Left kidney (tissue), 2 donors: ENCODE results near the gene TNFSF12. TPM values are rescaled to one million over a fixed set of nuclear protein-coding genes. Genes with fewer than 3 reads are reported as not detected.
"Not testable (repeated sequence)": the region's sequence is repeated elsewhere in the genome, so short reads cannot be mapped to it uniquely, and the experiment has no call there.

Source experiments
- DNase-seq: peaks from one replicate; pipeline ENCODE4 v3.0.0-alpha.2; 2013
- polyA plus RNA-seq: library from polyadenylated mRNA; unstranded; fragments of 120-200 nt; gene quantifications from one replicate; pipeline ENCODE4 v1.2.1, GENCODE V29; 2013; ENCODE audit not compliant: insufficient read length

The TNFSF12 gene
- polyA plus RNA-seq, 1 donor, result 17.7 TPM

DNA sequence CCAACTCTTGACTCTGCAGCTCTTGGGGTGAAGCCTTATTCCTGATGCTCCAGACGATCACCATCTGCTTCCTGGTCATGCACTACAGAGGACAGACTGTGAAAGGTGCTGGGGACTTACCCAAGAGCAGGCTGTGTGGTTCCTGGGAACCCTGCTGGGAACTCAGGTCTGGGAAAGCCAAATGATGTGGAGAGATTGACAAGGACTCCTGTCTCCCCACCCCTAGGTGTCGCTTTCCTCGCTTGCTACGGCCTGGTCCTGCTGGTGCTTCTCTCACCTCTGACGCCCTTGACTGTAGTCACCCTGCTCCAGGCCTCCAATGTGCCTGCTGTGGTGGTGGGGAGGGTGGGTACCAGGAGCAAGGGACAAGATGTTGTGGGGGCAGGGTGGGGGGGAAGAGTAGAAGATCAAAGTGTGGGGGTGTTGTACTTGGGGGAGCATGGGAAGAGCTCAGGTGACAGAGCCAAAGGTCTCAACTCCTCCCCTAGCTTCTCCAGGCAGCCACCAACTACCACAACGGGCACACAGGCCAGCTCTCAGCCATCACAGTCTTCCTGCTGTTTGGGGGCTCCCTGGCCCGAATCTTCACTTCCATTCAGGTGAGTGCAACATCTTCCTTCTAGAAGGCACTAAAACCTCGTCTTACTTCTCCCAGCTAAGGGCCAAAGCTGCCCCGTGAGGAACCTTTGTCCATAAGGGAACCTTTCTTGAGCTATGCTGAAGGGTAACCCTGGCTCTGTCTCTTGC, 38.0 kb downstream of the TNFSF12 start:
- DNase-seq, result no peak

DNA sequence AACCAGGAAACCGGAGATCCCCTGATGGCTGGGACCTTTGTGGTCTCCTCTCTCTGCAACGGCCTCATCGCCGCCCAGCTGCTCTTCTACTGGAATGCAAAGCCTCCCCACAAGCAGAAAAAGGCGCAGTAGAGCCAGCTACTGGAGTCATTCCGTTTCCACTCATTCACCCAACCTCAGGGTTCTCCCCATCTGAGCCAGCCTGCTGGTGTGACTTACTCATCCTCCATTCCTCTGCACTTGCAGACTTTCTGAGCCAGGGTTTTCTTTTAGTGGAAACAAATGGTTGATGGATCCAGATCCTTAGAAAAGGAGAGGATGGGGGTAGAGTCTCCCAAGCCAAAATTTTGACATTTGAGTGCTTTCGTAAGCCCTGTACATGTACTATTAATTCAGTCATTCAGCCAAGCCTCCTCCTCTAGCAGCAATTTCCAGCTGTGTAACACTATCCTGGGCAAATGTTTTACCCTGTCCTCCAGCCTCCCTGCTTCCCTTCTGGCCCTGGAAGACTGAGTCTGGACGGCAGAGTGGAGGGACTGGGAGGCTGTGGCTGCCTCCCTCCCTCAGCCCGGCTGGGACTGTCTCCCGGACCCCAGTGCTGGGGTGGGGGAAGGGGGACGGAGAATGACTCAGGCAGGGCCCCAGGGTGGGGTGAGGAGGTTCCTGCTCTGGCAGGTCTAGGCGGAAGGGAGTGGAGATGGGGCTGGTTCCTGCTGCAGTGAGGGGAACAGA, 38.7 kb downstream of the TNFSF12 start:
- no peak for DNase-seq

GRCh38 chr17:7588553-7589203, 39.8 kb downstream of the TNFSF12 start:
- no peak for DNase-seq

- peak; percentile 86 for DNase-seq
Observed at GRCh38 chr17:7589204-7589868, 40.5 kb downstream of the TNFSF12 start.

GRCh38 chr17:7589891-7590691, 41.2 kb downstream of the TNFSF12 start, which contains the start of gene SOX15:
Gene SOX15, minus strand, starts transcription at chr17:7590094. Its CDS starts 418 bp downstream, at chr17:7589676.
- DNase-seq, result no peak

GRCh38 chr17:7590743-7591142, 41.9 kb downstream of the TNFSF12 start:
- no peak for DNase-seq

DNA sequence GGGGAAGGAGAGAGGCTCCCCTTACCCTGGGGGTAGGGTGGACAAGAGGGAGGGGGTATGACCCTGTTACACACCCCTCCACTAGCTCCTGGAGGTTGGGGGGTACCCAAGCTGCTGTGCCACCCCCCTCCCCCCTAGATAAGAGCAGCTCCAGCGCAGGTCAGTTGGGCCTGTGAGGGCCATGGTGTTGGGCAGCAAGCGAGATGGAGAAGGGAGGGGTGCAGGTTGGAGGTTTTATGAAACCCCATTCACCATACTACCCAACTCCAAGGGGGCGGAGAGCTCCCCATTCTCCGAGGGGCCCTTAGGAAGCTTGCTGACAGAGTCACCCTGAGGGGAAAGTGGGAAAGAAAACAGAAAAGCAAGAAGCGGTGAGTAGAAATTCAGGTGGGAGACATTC, 42.7 kb downstream of the TNFSF12 start:
- no peak for DNase-seq

- no peak for DNase-seq
Observed at GRCh38 chr17:7592422-7593021, 43.7 kb downstream of the TNFSF12 start.

GRCh38 chr17:7593296-7593695, 44.4 kb downstream of the TNFSF12 start:
- DNase-seq, result no peak

DNA sequence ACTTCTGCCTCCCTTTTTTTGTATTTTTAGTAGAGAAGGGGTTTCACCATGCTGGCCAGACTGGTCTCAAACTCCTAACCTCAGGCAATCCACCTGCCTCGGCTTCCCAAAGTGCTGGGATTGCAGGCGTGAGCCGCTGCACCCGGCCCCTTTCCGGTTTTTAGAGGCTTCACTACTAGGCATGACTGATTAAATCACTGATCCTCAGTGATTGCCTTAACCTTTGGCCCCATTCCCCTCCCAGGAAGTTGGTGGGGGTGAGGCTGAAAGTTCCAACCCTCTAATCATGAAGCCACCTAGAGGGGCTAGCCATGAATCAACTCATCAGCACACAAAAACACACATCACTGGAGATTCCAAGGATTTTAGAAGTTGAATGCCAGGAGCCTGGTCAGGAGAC, 48.7 kb downstream of the TNFSF12 start:
- DNase-seq, result not testable (repeated sequence)

DNA sequence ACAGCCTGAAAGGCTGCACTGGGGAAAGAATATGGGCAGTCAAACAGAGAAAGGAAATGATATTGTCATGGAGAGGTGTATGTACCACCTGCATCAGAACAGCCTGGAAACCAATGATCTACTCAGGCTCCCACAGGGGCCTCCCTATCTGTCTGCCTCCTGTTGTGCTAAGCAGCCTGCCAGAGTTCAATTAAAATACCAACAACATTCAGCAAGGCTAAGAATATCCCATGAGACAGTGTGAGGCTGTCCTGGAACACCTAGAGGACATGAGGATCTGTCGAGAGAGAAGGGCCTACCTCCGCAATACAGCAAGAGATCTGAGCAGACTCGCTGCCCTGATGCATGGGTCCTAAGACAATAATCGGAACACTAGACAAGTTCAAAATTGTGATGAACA, 57.4 kb downstream of the TNFSF12 start:
- no peak for DNase-seq

Other genes with a start within 250 kb of the TNFSF12 start
- gene EIF5A, start 241.4 kb upstream of the TNFSF12 start, polyA plus RNA-seq, result 284 TPM
- gene GPS2, start 233.7 kb upstream of the TNFSF12 start, polyA plus RNA-seq, result 96.6 TPM
- gene NEURL4, start 219.7 kb upstream of the TNFSF12 start, polyA plus RNA-seq, result 34.5 TPM
- 6.3 TPM for gene ACAP1, start 212.5 kb upstream of the TNFSF12 start, polyA plus RNA-seq
- 10.3 TPM for gene KCTD11, start 196.9 kb upstream of the TNFSF12 start, polyA plus RNA-seq
- gene TMEM95, start 193.9 kb upstream of the TNFSF12 start, polyA plus RNA-seq, result not detected
- gene TNK1, start 168.0 kb upstream of the TNFSF12 start, polyA plus RNA-seq, result 5.5 TPM
- 27.8 TPM for gene PLSCR3, start 154.5 kb upstream of the TNFSF12 start, polyA plus RNA-seq
- 74.9 TPM for gene TMEM256, start 145.0 kb upstream of the TNFSF12 start, polyA plus RNA-seq
- gene NLGN2, start 141.2 kb upstream of the TNFSF12 start, polyA plus RNA-seq, result 28.1 TPM
- gene SPEM1, start 128.7 kb upstream of the TNFSF12 start, polyA plus RNA-seq, result not detected
- not detected for gene SPEM2, start 123.4 kb upstream of the TNFSF12 start, polyA plus RNA-seq
- gene SPEM3, start 120.2 kb upstream of the TNFSF12 start, polyA plus RNA-seq, result not detected
- 4.4 TPM for gene TMEM102, start 113.6 kb upstream of the TNFSF12 start, polyA plus RNA-seq
- gene FGF11, start 109.5 kb upstream of the TNFSF12 start, polyA plus RNA-seq, result 6.1 TPM
- gene CHRNB1, start 104.0 kb upstream of the TNFSF12 start, polyA plus RNA-seq, result 10.5 TPM
- 39.3 TPM for gene ZBTB4, start 69.4 kb upstream of the TNFSF12 start, polyA plus RNA-seq
- gene SLC35G6, start 67.6 kb upstream of the TNFSF12 start, polyA plus RNA-seq, result 0.45 TPM
- gene POLR2A, start 64.7 kb upstream of the TNFSF12 start, polyA plus RNA-seq, result 141 TPM
- gene TNFSF13, start 9.7 kb downstream of the TNFSF12 start, polyA plus RNA-seq, result 13.2 TPM
- gene SENP3, start 12.9 kb downstream of the TNFSF12 start, polyA plus RNA-seq, result 90.9 TPM
- 56.8 TPM for gene CD68, start 30.6 kb downstream of the TNFSF12 start, polyA plus RNA-seq
- 119 TPM for gene MPDU1, start 34.8 kb downstream of the TNFSF12 start, polyA plus RNA-seq
- 3.0 TPM for gene SOX15, start 41.0 kb downstream of the TNFSF12 start, polyA plus RNA-seq
- gene FXR2, start 65.8 kb downstream of the TNFSF12 start, polyA plus RNA-seq, result 54.8 TPM
- gene SAT2, start 78.8 kb downstream of the TNFSF12 start, polyA plus RNA-seq, result 136 TPM
- gene SHBG, start 81.1 kb downstream of the TNFSF12 start, polyA plus RNA-seq, result 2.8 TPM
- 20.5 TPM for gene ATP1B2, start 101.9 kb downstream of the TNFSF12 start, polyA plus RNA-seq
- 76.3 TPM for gene TP53, start 138.4 kb downstream of the TNFSF12 start, polyA plus RNA-seq
- 13.1 TPM for gene WRAP53, start 139.4 kb downstream of the TNFSF12 start, polyA plus RNA-seq
- gene EFNB3, start 156.1 kb downstream of the TNFSF12 start, polyA plus RNA-seq, result 21.3 TPM
- gene DNAH2, start 168.7 kb downstream of the TNFSF12 start, polyA plus RNA-seq, result 0.52 TPM